Activated CD4-positive, CD25-positive, alpha-beta regulatory T cell (primary cell): Measurements from ENCODE around the gene ATP8A1.

ENCODE experiments used
- DNase-seq, 4 experiments: peaks; one replicate each; lab custom pipeline; 2025; lab: John Stamatoyannopoulos, UW

ATP8A1 gene

DNA sequence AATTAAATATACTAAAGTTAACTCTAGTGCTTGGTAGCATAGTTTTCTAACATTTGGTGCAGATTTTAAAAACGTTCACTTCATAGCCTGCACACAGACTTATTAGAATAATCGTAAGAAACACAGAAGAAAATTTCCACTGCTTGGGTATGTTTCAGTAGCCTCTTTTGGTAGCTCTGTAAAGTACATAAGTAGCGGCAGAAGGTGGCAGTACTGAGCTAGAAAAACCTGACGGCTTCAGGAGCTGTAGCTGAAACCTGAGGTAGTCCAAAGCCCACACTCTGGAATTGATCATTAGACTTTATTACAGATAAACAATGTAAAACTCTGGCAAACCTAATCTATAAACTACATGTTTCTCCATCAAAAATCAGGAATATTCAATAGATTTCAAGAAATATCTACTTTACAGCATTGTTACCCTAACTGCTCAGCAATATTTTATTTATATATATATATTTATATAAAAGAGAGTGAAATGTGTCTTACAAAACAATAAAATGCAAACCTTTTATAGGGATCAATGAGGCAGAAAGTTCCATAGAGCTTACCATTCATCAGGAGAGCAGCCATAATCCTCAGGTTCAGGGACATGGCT, 88.2 kb downstream of the ATP8A1 start:
- peak; percentile 16 to 37 (median 34) for DNase-seq

DNA sequence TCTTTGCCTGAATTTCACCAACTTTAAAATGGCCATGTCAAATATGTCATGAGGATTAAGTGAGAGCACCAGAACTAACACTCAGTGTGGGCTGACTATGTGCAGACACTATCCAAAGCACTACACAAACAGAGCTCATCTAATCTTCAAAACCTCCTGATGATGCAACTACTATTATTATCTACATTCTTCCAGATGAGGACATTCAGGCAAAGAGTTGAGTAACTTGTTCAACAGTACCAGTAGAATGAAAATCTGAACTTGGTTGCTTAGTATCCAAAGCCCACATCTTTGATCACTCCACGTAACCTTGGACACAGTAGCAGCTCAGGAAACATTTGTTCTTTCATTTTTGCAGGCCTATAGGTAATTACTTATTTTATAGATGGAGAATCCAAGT, 90.1 kb downstream of the ATP8A1 start:
- no peak for DNase-seq

DNA sequence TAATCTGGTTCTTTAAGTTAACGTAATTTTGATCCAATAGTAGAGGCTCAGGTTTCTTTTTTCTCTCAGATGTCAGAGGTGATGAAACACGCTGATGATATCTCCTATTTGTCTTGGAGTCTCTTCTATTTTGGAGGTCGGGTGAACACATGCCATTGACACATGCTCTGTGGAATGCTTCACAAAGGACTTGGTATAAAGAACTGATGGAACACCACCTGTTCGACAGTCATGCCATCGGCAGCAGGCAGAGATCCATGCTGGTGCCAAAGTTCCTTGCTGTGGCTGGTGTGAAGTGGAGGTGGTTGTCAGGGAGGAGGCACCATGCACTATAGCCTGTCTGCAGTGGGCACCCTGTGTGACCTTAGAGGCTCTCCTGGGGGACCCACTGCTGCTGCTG, 94.9 kb downstream of the ATP8A1 start:
- no peak for DNase-seq

DNA sequence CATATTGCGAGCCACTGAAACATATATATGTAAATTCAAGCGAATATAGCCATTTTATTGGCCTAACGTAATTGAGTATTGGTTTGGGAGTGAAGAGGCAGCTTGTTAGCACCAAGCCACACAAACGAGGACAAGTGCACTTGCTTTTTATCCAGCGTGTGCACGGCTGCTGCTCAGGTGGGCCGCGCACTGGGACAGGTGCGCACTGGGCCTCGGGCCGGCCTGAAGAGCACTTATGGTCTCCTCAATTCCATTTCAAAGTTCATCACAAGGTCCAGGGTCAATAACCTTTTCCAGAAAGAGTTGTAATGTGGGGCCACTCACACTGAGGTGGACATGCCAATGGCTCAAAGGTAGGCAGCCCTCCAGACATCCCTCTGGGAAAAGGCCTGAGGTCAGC, 95.9 kb downstream of the ATP8A1 start:
- DNase-seq: no peak

DNA sequence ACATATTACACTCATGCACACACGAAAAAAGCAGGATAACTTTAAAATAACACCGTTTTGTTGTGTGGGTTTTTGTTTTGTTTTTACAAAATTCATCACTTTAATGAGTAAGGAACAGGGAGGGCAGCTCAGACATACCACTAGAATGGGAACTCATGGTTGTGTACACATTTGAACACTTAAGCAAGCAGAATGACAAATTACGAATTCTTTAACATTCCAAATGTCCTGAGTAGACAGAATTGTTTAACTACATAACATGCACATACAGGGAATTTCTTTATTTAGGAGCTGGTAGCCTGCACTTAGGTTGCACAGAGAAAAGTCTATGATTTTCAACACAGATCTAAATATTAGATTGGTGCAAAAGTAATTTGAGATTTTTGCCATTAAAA, 96.4 kb downstream of the ATP8A1 start:
- no peak for DNase-seq

DNA sequence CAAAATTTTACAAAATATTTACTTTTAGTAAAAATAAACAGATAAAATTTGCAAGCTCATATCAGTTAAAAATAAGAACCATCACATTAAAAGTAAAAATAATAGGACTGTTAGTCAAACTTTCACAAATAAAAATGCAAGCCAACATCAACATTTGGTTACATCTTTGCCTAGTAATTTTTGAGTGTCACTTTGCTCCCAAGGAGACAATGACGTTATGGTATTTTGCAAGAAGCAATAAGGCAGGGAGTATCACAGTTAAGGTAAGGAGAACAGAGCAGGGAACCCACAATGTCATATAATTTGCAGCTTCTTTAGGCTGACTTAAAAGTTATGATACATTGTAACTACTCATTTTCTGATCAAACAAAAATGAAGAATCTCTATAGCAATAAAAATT, 98.7 kb downstream of the ATP8A1 start:
- no peak for DNase-seq

DNA sequence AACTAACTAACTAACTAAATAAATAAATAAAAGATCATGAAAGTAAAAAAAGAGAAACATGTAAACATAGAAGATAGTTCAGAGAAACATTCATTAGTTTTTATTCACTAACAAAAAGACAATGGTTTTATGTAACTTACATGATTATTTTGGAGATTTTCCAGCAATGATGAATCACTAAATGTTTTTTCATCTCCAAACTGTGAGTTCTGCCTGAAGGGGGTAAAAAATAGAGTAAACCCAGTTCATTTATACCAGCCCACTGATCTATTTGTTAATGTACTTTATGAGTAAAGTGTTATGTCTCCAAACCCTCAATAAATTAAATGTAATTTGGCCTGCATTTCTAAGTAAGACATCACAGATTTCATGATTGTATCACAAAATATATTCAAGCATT, 101.1 kb downstream of the ATP8A1 start:
- no peak for DNase-seq

DNA sequence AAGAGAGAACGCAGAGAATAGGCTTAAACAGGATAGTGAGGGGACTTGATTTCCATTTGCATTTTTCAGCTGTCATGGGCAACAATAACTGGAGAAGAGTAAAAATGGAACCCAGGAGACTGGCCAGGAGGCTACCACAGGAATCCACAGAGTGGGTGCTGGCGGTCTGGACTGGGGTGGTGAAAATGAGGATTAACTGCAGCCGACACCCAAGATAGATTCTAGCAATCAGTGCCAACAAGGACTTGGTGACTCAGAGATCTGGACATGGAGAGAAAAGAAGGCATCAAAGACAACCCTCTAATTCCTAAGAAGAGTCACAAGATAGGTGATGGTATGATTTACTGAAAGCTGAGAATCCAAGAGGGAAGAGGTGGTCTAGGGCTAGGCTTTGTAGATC, 102.8 kb downstream of the ATP8A1 start:
- no peak for DNase-seq

DNA sequence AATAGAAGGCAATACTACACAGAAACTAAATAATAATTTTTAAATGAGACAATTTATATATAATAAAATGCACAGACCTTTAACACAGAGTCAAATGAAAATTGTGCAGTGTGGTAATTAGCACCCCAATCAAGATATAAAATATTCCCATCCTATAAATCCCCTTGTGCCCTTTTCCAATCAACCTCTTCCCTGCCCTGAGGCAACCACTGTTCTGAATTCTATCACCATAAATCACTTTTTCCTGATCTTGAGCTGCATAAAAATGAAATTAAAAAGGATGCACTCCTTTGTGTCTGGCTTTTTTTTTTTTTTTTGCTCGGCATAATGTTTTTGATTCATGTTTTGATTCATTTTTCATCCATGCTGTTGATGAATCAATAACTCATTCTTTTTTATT, 107.0 kb downstream of the ATP8A1 start:
- no peak for DNase-seq

DNA sequence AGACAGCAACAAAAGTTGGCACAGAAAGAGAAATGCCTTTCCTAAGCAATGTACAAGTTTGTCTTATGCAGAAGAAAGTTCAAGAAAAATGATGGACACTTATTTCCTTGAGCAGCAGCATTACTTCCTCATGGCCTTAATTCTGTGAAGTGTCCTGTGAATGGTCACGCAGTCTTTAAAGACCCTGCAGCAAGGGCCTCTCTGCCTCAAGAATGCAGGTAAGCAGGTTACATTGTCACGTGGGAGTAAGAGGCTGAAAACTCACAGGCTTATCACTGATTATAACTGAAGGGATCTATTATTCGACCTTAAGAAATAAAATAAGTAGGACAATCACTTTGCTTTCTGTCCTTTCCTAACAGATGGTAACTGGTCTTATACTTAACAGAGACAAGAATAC, 109.1 kb downstream of the ATP8A1 start:
- no peak for DNase-seq

DNA sequence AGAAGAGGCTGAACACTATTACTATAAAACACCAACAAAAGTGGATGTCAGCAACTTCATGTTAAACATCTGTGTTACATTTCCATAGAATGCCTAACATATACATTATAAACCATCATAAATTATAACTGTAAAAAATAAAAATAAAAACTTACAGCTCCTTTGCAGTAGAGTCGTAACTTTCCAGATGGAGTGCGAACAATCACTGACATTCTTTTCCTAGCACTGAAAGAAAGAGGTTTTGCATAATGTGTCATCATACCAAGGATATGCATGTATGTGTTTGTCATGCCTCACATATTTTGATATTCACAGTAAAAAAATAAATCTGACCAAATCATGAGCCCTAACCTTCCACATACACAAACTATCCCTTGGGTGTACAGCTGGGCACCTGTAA, 113.1 kb downstream of the ATP8A1 start:
- DNase-seq: no peak

DNA sequence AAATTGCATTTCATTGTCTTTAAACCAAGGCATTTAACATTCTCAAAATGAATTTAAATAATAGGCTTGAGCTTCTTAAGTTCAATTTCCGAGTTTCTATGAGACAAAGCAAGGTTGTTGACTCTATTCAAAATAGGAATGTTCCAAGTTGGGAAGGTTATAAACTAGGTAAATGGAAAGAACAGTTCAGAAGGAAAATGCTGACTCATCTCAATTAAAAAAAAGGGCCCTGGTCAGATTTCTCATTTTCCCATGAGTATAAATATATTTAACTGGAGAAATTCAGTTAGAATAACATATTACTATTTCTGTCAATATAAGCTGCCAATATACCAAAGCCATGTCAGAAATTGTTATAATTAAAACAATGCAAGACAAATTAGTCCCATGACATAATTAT, 113.8 kb downstream of the ATP8A1 start:
- no peak for DNase-seq

DNA sequence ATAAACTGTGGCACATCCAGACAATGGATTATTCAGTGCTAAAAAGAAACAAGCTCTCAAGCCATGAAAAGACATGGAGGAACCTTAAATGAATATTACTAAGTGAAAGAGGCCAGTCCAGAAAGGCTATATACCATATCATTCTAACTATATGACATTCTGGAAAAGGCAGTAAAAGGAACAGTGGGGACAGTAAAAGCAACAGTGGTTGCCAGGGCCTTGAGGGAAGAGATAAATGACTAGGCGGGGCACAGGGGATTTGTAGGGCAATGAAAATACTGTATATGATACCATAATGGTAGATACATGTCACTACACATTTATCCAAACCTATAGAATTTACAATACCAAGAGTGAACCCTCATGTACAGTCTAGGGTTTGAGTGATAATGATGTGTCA, 115.3 kb downstream of the ATP8A1 start:
- DNase-seq: no peak

DNA sequence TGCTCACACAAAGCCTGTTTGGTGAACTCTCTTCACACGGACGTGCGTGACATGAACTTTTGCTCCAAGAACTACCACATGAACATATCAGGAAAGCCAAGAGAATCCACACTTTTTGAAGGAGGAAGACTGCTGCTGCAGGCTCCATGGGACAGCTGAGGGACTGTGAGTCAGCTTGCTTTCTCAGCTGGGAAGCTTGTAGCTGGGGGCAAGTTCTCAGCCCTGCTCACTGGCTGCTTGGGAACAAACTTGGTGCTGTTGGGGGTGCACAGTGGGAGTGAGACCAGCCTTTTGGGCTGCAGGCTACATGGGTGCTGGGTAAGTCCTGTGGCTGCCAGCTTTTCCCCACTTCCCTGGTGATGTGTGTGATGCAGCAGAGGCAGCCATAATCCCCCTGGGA, 123.9 kb downstream of the ATP8A1 start:
- no peak for DNase-seq

DNA sequence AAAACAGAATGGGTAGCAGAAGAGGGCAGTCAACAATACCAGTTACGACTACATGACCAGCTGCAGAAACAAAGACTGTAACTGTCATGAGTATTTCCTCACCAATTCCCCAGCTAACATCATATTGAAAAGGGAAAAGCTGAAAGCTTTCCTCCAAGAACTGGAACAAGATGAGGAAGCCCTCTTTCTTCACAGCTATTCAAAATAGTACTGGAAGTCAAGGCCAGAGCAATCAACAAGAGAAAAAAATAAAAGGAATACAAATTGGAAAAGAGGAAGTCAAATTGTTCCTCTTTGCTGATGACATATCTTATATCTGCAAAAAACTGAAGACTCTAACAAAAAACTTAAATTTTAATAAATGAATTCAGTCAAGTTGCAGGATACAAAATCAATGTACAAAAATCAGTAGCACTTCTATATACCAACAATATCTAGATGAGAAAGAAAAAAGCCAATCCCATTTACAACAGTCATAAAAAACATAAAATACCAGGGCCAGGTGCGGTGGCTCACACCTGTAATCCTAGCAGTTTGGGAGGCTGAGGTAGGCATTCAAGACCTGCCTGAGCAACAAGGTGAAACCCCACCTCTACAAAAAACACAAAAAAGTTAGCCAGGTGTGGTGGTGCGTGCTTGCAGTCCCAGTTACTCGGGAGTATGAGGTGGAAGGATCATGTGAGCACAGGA, 125.4 kb downstream of the ATP8A1 start:
- no peak for DNase-seq

DNA sequence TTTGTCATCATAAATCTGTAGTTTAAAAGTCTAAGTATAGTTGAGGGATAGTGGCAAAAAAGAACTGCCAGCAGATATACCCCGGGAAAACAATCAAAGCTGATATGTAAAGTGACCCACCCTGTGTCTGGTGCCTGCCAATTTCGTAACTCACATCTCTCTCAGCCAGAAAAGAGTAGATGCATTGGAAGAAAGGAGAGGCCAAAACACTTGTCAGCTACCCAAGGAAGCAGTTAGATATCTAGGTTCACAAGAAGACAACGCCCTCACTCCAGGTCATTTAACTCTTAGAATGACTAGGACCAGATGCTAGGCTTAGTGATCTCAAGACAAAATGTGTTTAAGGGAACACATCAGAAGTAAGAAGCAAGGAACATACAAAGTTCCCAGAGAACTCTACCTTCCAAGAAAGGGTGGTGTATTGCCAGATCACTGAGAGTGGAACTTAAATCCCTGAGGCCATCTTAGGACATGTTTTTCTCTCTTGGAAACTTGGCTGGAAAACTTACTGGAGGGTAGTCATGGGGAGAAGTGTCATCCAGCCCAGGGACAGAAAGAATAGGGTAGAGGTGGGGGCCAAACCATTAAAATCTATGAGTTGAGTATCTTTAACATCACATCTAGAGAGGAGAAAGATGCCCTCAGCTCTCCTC, 133.7 kb downstream of the ATP8A1 start:
- no peak for DNase-seq

DNA sequence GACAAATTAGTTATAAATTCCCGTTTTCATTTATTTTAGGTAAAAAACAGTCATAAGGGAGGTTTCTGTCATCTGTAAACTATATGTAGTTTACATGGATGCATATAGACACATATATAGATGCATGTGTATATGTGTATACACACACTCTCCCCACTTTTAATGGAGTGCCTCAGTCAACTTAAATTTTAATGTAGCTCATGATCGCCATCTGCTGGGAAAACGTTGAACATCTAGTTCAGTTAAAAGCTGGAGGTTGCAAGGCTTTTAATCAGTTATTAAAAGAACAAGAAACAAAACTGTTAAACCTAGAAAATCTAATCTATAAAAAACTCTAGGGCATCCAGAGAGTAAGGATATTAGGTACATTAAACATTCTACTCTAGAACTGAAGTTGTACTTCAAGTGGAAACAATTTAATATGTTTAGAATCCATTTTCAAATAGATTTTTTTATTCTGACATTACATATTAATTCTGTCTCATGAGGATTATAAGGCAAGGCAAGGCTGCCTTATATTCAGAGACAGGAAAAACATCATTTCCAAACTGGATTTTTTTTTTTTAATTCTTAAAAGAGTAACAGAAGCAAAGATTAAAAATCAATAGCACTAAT, 137.0 kb downstream of the ATP8A1 start:
- DNase-seq: peak in 3 of 4 experiments; percentile 1 to 9 (median 7)

DNA sequence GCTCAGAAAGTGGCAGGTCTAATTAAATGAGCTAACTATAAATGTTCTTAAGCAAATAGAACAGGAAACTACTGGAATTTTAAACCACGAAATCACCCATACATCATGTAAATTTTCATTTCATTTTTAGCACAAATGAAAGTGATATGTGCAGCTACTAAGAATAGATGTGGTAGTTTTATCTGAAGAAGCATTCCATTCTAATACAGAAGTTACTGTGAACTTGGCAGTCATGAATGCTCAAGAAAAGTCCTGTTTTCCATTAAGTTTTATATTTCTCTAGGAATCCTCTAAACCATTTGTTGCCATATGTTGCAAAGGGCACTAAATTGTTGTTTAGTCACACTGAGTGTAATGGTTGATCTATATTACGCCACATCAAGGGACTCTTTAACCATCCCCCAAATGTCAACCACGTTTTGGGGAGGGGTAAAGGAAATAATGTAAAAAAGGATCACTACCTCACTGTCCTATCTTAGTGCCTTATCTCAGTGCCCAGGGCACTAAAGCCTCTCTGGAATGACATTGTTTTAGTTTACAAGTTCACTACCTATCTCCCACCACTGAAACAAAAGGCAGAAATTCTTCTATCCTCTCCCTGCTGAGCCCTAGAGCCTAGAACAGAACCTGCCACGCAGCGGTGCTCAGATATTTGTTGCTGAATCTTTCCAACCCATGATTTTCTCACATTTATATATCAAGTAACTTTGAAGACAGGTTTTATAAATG, 141.6 kb downstream of the ATP8A1 start:
- no peak for DNase-seq

DNA sequence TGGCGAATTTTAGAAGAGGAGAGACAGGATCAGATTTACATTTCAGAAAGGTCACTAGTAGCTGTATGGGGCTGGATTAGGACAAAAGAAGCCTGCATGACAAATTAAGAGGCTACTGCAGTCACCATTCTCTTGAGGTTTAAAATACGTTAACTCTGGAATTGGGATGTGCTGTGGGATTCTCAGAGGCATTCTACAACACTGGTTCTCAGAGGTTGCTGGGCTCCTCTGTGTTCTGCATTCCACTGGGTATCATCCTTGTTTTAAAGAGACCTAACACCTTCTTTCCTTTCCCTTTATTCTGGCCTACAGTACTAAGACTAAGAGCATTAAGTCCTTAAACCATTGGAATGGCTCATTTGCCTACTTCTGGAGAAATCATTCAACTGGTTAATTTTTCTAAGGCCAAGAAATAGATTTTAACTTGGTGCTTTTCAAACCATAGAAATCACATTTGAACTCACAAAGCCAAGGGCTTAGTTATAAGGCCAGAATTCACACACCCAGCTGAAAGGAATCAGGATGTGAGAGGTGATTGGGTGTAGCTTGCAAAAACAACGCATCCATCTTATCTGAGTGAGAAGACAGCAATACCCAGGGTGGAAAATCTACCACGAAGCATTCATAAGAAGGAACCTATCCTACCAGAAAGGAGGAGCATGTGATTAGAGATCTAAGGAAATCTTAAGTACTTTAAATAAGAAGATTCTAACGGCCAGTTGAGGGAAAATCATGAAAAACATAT, 143.0 kb downstream of the ATP8A1 start:
- DNase-seq: no peak

DNA sequence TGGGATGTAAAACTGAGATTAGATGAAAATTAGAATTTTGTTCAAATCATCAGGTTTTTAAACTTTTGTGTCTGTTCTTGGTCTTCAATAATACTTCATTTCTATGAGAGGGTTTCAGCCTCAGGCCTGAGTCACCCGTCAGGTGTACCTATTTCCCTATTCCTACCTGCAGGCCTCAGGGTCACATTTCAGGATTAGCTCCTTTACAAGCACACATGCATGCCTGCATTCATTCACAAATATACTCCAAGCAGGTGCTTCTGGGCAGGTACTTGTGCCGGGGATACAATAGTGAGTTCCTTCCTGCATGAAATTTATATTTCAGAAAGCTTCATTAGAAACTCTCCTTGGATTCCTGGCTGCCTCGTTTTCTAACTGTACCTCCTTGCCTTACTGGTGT, 144.7 kb downstream of the ATP8A1 start:
- DNase-seq: no peak

DNA sequence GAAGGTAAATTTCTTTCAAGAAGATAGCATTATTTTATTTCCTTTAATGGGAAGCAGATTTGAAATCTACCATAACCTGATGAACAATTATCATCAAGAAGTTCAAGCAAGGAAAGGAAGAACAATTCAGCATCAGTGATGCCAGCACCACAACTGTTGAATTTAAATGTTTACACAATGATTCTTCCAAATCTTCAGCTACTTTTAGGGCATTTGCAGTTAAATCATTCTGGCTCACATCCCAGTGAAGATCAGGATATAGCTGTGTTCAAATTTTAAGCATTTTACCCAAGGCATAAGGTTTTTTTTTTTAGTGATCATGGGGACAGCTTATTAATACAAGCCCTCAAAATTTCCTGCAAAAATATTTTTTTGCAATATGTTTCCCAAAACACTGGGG, 146.7 kb downstream of the ATP8A1 start:
- DNase-seq: no peak
